OCI-LY7 (cell line): ENCODE results near the gene DET1.

Source experiments
- EZH2phosphoT487 ChIP-seq: fragments of 200-600 bp; sonication (generic); IDR thresholded peaks from 2 replicates; pipeline ENCODE4 v1.6.1; 2018; ENCODE audit warnings: low read depth, borderline replicate concordance, mild to moderate bottlenecking, mixed run types, antibody characterized with exemption, low read length, moderate library complexity, mixed read lengths
- TF ChIP-seq, protein P1 (sequence below): fragments of 200-600 bp; sonication (generic); conservative IDR thresholded peaks from 2 replicates; pipeline ENCODE4 v1.5.1; 2014; ENCODE audit warnings: mild to moderate bottlenecking, antibody characterized with exemption, low read length, moderate library complexity, mixed read lengths

DNA sequence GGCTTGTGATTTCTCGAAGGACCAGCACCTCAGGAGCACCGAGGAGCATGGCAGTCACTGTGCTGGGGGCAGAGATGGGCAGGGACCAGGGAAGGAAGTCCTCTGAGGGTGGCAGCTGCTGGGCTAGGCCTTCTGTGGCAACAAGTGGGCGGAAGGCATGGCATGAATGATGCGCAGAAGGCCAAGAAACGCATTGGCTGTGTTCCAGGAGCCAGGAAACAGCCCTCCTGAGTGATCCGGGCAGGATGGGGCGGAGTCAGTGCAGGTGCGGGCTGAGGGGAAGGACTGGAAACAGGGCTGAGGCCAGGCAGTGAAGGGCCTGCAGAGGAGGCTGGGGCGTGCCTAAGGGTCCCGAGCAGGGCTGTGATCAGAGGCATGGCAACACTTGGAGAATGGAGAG lies 55.3 kb downstream of the DET1 start:
- TF ChIP-seq, protein P1, sequence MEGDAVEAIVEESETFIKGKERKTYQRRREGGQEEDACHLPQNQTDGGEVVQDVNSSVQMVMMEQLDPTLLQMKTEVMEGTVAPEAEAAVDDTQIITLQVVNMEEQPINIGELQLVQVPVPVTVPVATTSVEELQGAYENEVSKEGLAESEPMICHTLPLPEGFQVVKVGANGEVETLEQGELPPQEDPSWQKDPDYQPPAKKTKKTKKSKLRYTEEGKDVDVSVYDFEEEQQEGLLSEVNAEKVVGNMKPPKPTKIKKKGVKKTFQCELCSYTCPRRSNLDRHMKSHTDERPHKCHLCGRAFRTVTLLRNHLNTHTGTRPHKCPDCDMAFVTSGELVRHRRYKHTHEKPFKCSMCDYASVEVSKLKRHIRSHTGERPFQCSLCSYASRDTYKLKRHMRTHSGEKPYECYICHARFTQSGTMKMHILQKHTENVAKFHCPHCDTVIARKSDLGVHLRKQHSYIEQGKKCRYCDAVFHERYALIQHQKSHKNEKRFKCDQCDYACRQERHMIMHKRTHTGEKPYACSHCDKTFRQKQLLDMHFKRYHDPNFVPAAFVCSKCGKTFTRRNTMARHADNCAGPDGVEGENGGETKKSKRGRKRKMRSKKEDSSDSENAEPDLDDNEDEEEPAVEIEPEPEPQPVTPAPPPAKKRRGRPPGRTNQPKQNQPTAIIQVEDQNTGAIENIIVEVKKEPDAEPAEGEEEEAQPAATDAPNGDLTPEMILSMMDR, result no peak
- no peak for TF ChIP-seq EZH2phosphoT487
